Stimulated activated CD8-positive, alpha-beta memory T cell treated with anti-CD3 and anti-CD28 coated beads, Interleukin-12 subunit alpha, Interleukin-12 subunit beta, amount 100 ng/mL, for 4 hours (primary cell): ENCODE measurements around the gene NAV1.

Experiments used
- DNase-seq: peaks from one replicate; pipeline ENCODE4 v3.0.0-alpha.2; 2020; ENCODE audit warnings: low read depth

Gene NAV1

GRCh38 chr1:201503397-201504176, 35.3 kb upstream of the NAV1 start:
- no peak for DNase-seq

GRCh38 chr1:201504179-201504631, 34.7 kb upstream of the NAV1 start:
- no peak for DNase-seq

GRCh38 chr1:201504799-201505502, 34.0 kb upstream of the NAV1 start:
- DNase-seq: no peak

DNA sequence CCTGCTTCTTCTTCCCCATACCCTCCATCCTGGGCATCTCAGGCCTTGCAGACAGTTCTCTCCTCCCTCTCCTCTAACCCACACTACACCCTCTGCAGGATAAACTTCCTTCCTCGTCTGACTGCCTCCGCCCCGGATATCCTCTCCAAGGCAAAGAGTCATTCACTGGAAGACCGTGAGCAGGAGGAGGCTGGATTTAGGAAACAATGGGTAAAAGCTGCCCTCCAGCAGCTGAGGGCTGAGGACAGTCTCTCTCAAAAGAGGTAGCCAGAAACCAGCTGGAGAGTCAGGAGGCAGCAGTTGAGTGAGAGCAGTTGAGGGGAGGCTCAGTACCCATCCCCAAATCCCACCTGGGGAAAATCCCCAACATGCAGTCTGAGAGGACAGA, 33.4 kb upstream of the NAV1 start:
- no peak for DNase-seq

GRCh38 chr1:201506092-201506491, 32.8 kb upstream of the NAV1 start:
- DNase-seq: no peak

GRCh38 chr1:201506557-201507359, 32.2 kb upstream of the NAV1 start, which contains the start of gene CSRP1:
CSRP1 (minus strand) TSS chr1:201507123; CDS start chr1:201496303, 10,820 bp downstream.
- DNase-seq: peak; percentile 71

GRCh38 chr1:201507360-201507675, 31.6 kb upstream of the NAV1 start:
- no peak for DNase-seq

DNA sequence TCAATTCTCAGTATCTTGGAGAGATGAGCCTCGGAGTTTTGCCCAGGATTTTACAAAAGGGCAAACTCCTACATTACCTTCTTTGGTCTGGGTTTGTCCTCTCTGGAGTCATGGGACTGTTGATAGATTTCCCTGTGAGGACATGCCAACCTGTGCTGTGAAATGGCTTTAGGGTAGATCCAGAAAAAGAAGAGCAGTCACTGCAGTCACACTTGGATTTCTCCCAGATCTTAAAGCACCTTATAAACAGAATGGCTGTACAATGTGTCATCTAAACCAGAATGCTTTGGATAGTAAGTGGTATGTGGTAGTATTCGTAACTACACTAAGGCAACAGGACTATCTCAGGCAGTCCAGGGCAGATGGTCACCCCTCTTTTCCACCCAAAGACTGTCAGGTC, 30.1 kb upstream of the NAV1 start:
- DNase-seq: no peak

DNA sequence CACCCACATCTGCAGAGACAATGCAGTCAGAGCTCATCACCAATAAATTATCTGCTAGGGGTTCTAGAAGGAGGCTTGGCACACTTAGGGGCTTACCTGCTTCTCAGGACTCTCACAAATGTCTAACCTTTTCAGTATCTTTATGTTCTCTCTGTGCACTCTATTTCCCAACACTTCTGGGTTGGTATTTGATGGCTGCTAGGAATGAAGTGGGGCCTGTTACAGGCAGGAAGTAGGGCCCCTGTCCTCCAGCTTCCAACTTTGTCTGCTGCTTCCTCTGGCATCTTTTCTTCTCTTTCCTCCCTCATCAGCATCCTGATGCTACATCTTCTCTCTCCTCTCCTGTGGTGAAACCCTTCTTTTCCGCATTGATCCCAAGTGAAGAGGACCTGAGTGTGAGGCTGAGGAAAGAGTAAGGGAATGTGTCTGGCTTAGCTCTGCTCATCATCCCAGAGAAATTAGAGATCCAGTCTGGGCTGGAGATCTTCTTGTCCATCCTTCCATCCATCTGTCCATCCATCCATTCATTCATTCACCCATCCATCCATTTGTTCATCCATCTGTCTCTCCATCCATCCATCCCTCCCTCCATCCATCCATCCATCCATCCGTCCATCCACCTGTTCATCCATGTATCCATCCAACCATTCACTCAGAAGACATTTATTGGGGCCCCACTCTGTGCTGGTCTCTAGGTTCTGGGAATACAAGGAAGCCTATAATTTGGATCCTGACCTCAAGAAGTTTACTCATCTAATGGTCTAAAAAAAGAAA, 29.1 kb upstream of the NAV1 start:
- no peak for DNase-seq

GRCh38 chr1:201510734-201511133, 28.2 kb upstream of the NAV1 start:
- DNase-seq: no peak

DNA sequence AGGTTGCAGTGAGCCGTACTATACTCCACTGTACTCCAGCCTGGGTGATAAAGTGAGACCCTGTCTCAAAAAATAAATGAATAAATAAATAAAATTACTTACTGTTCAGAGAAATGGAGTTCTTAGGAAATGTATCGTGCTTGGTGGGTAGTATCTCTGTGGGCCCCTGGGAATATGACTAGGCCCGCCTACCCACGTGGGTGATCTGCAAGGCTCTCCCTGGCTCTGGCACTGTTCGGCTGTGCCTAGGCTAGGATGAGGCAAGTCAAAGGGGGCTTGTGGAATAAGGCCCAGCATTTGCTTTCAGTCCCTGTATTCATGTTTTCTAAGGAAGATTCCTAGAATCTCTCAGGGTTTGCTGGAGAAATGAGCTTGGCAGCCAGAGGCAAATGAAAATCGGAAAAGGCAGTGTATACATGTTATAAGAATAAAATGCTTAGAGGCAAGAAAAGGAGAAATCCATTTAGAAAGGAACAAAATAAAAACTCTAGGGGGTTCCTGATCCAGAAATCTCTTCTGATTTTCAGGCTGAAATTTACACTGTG, 27.5 kb upstream of the NAV1 start:
- no peak for DNase-seq

DNA sequence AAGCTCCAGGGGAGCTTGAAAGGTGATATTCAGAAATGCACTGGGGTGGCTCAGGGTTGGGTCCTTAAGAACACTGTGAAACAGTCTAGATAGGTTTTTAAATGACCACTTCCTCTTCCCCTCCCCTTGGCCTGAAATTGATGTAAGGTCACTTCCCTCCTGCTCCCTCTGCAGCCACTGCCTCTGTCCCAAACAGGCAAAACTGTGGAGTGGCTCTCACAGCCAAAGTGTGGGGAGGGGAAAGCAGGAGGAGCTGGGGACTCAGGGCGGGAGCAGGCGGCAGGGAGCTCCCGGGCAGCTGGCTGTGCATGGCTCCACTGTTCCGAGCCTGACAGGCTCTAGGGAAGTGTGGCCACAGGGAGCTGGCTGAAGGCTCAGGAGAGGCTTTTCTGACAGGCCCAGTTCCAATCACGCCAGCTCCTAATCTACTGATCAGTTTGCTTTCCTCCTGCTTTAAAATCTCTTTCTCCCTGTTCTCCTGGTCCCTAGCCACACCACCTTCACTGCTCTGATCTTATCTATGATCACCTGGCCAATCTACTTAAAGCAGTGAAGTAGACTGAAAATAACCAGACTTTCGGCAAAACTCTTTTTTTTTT, 26.9 kb upstream of the NAV1 start:
- no peak for DNase-seq

- DNase-seq: no peak
These were observed 25.3 kb upstream of the NAV1 start for GRCh38 chr1:201513498-201514243.

DNA sequence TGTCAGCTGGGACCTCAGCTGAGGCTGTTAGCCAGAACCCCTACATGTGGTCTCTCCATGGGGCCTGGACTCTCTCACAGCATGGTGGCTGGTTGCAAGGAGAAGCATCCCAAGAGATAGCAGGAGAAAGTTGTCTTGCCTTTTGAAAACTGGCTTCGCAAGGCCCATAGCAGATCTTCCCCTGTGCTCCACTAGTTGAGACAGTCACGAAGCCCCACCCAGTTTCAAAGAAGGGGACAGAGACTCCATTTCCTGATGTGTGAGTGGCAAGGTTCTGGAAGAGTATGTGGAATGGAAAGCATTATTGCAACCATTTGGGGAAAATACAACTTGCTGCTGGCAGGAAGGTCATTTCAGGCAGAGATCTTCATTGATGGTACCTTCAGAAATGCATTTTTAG, 24.5 kb upstream of the NAV1 start:
- no peak for DNase-seq

DNA sequence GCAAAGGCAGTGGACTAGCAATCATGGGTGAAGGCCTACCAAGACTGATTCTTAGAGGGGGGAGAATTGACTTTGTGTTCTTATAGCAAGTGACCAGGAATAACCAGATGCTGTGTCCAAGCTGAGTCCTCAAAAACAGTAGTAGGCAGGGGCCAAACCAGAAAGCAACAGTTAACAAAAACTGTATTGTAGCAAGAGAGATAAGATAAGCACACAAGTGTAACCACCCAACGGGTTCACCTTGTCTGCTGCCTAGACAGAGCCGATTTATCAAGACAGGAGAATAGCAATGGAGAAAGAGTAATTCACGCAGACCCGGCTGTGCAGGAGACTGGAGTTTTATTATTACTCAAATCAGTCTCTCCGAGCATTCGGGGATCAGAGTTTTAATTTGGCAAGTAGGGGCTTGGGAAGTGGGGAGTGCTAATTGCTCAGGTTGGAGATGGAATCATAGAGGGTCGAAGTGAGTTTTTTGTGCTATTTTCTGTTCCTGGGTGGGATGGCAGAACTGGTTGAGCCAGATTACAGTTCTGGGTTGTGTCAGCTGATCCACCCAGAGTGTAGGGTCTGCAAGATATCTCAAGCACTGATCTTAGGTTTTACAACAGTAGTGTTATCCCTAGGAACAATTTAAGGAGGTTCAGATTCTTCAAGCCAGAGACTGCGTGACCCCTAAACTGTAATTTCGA, 23.7 kb upstream of the NAV1 start:
- no peak for DNase-seq

- no peak for DNase-seq
These were observed 23.0 kb upstream of the NAV1 start for GRCh38 chr1:201515895-201516294.

DNA sequence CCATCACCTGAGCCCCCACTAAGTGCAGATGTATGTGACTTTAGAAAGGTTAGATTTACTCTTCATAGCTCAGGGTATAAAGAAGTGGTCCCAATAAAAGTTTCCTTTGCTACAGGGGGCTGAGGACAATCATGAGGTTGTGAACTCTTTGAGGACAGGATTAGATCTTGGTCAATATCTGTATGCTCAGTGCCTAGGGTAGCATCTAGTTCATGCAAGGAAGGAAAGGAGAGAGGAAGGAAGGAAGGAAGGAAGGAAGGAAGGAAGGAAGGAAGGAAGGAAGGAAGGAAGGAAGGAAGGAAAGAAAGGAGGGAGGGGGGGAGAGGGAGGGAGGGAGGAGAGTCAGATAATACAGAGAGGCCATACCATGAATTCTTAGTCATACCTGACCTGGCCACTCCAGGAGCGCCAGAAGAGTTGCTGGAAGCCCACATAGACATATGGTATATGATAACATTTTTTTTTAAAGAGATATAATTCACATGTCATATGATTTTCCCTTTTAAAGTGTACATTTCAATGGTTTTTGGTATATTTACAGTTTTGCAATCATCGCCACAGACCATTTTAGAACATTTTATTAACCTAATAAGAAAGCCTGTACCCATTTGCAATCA, 22.3 kb upstream of the NAV1 start:
- DNase-seq: no peak

- no peak for DNase-seq
These were observed 21.3 kb upstream of the NAV1 start for GRCh38 chr1:201517631-201518030.

DNA sequence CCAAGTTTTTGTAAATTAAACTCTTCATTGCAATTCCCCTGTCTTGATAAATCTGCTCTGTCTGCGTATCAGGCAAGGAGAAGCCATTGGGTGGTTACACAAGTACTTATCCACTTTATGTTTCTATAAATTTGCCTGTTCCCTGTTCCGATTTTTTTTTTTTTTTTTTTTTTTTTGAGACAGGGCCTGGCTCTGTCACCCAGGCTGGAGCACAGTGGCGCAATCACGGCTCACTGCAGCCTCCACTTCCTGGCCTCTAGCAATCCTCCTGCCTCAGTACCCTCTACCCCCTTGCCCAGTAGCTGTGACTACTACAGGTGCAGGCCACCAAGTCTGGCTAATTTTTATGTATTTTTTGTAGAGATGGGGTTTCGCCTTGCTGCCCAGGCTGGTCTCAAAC, 20.9 kb upstream of the NAV1 start:
- DNase-seq: no peak
